Vagina (tissue), 2 donors: ENCODE measurements around the gene MIAT. TPM values are rescaled to one million over a fixed set of nuclear protein-coding genes. Genes with fewer than 3 reads are reported as not detected.

Experiments
- DNase-seq, 2 donors: peaks; one replicate each; pipeline ENCODE4 v3.0.0-alpha.2; 2017; ENCODE audit errors: extremely low spot score in 2 of 2
- H3K27ac ChIP-seq: fragments of 200-600 bp; sonication (generic); one replicate; pipeline ENCODE4 v1.5.1; 2019
- H3K27me3 ChIP-seq: fragments of 200-600 bp; sonication (generic); one replicate; pipeline ENCODE4 v1.5.1; 2019
- H3K36me3 ChIP-seq, 2 donors: fragments of 200-600 bp; sonication (generic); one replicate each; pipeline ENCODE4 v1.5.1; 2017 to 2019
- H3K4me1 ChIP-seq: fragments of 200-600 bp; sonication (generic); one replicate; pipeline ENCODE4 v1.5.1; 2019
- H3K4me3 ChIP-seq, 2 donors: fragments of 200-600 bp; sonication (generic); 1 replicate in 1 of 2; 2 replicates in 1 of 2; pipeline ENCODE4 v1.5.1; 2016 to 2019
- H3K9me3 ChIP-seq: fragments of 200-600 bp; sonication (generic); one replicate; pipeline ENCODE4 v1.5.1; 2019
- CTCF ChIP-seq, 3 experiments: fragments of 450-650 bp in 2 of 3; fragments of 200-600 bp in 1 of 3; sonication (generic) in 1 of 3; IDR thresholded peaks; one replicate each; pipeline ENCODE4 v1.5.1; 2017 to 2019; ENCODE audit warnings: antibody characterized with exemption in 3 of 3, mild to moderate bottlenecking in 2 of 3, moderate library complexity in 2 of 3
- POLR2A ChIP-seq, 2 donors: fragments of 450-650 bp; IDR thresholded peaks; one replicate each; pipeline ENCODE4 v1.6.1; 2017; ENCODE audit warnings: antibody characterized with exemption in 2 of 2, mild to moderate bottlenecking in 2 of 2, moderate library complexity in 2 of 2
- POLR2AphosphoS5 ChIP-seq, 2 donors: sonication (generic); formaldehyde crosslinking; IDR thresholded peaks; one replicate each; pipeline ENCODE4 v1.9.0; 2017; ENCODE audit warnings: antibody characterized with exemption in 2 of 2, mild to moderate bottlenecking in 2 of 2, low read depth in 1 of 2; ENCODE audit not compliant: insufficient read depth in 1 of 2
- intact Hi-C: fragments of 100-400 bp; cut with DNase I; formaldehyde crosslinking; loops from one replicate; pipeline ENCODE4 v1.15.1; 2023
- total RNA-seq: library from RNA; depleted of rRNA; stranded (reverse); fragments of >200 nt; gene quantifications from one replicate; pipeline ENCODE4 v1.2.3, GENCODE V29; 2016

Gene MIAT
- total RNA-seq, 1 donor from 2014 or later: 2.7 TPM

- H3K9me3 ChIP-seq: no peaks in the 10 kb centered on the region
- H3K27me3 ChIP-seq: no peaks in the 10 kb centered on the region
- H3K4me3 ChIP-seq: no peak overlapping the region
- no peak for DNase-seq
- no peaks in the 10 kb centered on the region for H3K36me3 ChIP-seq
- peak overlapping the region; percentile 95 for H3K27ac ChIP-seq
- intact Hi-C loops: loop anchor here (10.0 kb wide), 1 partner anchor 1133 kb away; the partner anchor contains the start of gene MN1
- H3K4me1 ChIP-seq: peaks cover 28% of the 10 kb centered on the region
- TF ChIP-seq POLR2A (IDR thresholded peaks at IDR 0.05) (no peak), CTCF (IDR thresholded peaks at IDR 0.05) (no peak), POLR2AphosphoS5 (IDR thresholded peaks at IDR 0.05; ENCODE audit: insufficient read depth in 1 of 2, low read depth in 1 of 2) (no peak)
Measured at GRCh38 chr22:26671317-26672059, 14.1 kb downstream of the MIAT start.

GRCh38 chr22:26672060-26672471 is 14.7 kb downstream of the MIAT start:
- H3K9me3 ChIP-seq: no peaks in the 10 kb centered on the region
- no peaks in the 10 kb centered on the region for H3K27me3 ChIP-seq
- intact Hi-C loops: loop anchor here (10.0 kb wide), 1 partner anchor 1133 kb away; the partner anchor contains the start of gene MN1
- H3K36me3 ChIP-seq: no peaks in the 10 kb centered on the region
- peak overlapping the region; percentile 95 for H3K27ac ChIP-seq
- no peak for DNase-seq
- peak overlapping the region; percentile 74 to 80 for H3K4me3 ChIP-seq
- TF ChIP-seq CTCF (IDR thresholded peaks at IDR 0.05): no peak
- TF ChIP-seq POLR2A (IDR thresholded peaks at IDR 0.05): no peak
- TF ChIP-seq POLR2AphosphoS5 (IDR thresholded peaks at IDR 0.05; ENCODE audit: insufficient read depth in 1 of 2, low read depth in 1 of 2): no peak
- H3K4me1 ChIP-seq: peaks cover 28% of the 10 kb centered on the region

GRCh38 chr22:26672590-26673468 is 15.4 kb downstream of the MIAT start:
- H3K27me3 ChIP-seq: no peaks in the 10 kb centered on the region
- DNase-seq: peak in 1 of 2 donors; percentile 97
- intact Hi-C loops: loop anchor here (10.0 kb wide), 1 partner anchor 1132 kb away; the partner anchor contains the start of gene MN1
- peak; percentile 71 to 93 for TF ChIP-seq POLR2AphosphoS5 (IDR thresholded peaks at IDR 0.05; ENCODE audit: insufficient read depth in 1 of 2, low read depth in 1 of 2)
- TF ChIP-seq POLR2A (IDR thresholded peaks at IDR 0.05): no peak
- peak in 2 of 3 experiments; percentile 36 to 65 for TF ChIP-seq CTCF (IDR thresholded peaks at IDR 0.05)
- H3K4me1 ChIP-seq: peaks cover 28% of the 10 kb centered on the region
- peak overlapping the region; percentile 74 to 80 for H3K4me3 ChIP-seq
- H3K36me3 ChIP-seq: no peaks in the 10 kb centered on the region
- no peaks in the 10 kb centered on the region for H3K9me3 ChIP-seq
- peak overlapping the region; percentile 95 for H3K27ac ChIP-seq

GRCh38 chr22:26673486-26673885 is 16.1 kb downstream of the MIAT start:
- Histone ChIP-seq H3K27ac (peak overlapping the region; percentile 95), H3K4me1 (peaks cover 28% of the 10 kb centered on the region), H3K27me3 (no peaks in the 10 kb centered on the region), H3K4me3 (peak overlapping the region; percentile 74 to 80), H3K36me3 (no peaks in the 10 kb centered on the region), H3K9me3 (no peaks in the 10 kb centered on the region)
- intact Hi-C loops: loop anchor here (10.0 kb wide), 1 partner anchor 1131 kb away; the partner anchor contains the start of gene MN1
- TF ChIP-seq POLR2AphosphoS5 (IDR thresholded peaks at IDR 0.05; ENCODE audit: insufficient read depth in 1 of 2, low read depth in 1 of 2): no peak
- no peak for DNase-seq
